Measurements from ENCODE around the gene RANGAP1.

Gene RANGAP1

GRCh38 chr22:41256254-41257253, 29.4 kb downstream of the RANGAP1 start:
- Mint-ChIP-seq H3K4me3 (no peak overlapping the region), H3K27ac (peak overlapping the region; percentile 12), H3K9me3 (no peaks in the 10 kb centered on the region), H3K4me1 (ENCODE audit: low read depth) (no peaks in the 10 kb centered on the region), H3K36me3 (ENCODE audit: low read depth) (peaks cover 76% of the 10 kb centered on the region), H3K27me3 (no peaks in the 10 kb centered on the region)

- no peak overlapping the region for H3K27ac Mint-ChIP-seq
- no peaks in the 10 kb centered on the region for H3K9me3 Mint-ChIP-seq
- no peaks in the 10 kb centered on the region for H3K4me1 Mint-ChIP-seq (ENCODE audit: low read depth)
- H3K27me3 Mint-ChIP-seq: no peaks in the 10 kb centered on the region
- peaks cover 76% of the 10 kb centered on the region for H3K36me3 Mint-ChIP-seq (ENCODE audit: low read depth)
- H3K4me3 Mint-ChIP-seq: no peak overlapping the region
These were observed 31.8 kb downstream of the RANGAP1 start for GRCh38 chr22:41254230-41254629.

- H3K9me3 Mint-ChIP-seq: no peaks in the 10 kb centered on the region
These were observed 33.6 kb downstream of the RANGAP1 start for GRCh38 chr22:41252365-41252764.

GRCh38 chr22:41250127-41250526, 35.9 kb downstream of the RANGAP1 start:
- Mint-ChIP-seq H3K36me3 (ENCODE audit: low read depth) (peaks cover 58% of the 10 kb centered on the region), H3K4me1 (ENCODE audit: low read depth) (no peaks in the 10 kb centered on the region)

More at GRCh38 chr22:41252365-41252764, 33.6 kb downstream of the RANGAP1 start:
- peaks cover 65% of the 10 kb centered on the region for H3K36me3 Mint-ChIP-seq (ENCODE audit: low read depth)
- H3K27ac Mint-ChIP-seq: no peak overlapping the region
- H3K4me1 Mint-ChIP-seq (ENCODE audit: low read depth): no peaks in the 10 kb centered on the region
- H3K27me3 Mint-ChIP-seq: no peaks in the 10 kb centered on the region
- no peak overlapping the region for H3K4me3 Mint-ChIP-seq

GRCh38 chr22:41249442-41249841, 36.5 kb downstream of the RANGAP1 start:
- no peak overlapping the region for H3K27ac Mint-ChIP-seq
- H3K9me3 Mint-ChIP-seq: no peaks in the 10 kb centered on the region
- no peaks in the 10 kb centered on the region for H3K4me1 Mint-ChIP-seq (ENCODE audit: low read depth)
- peaks cover 57% of the 10 kb centered on the region for H3K36me3 Mint-ChIP-seq (ENCODE audit: low read depth)
- no peaks in the 10 kb centered on the region for H3K27me3 Mint-ChIP-seq
- H3K4me3 Mint-ChIP-seq: no peak overlapping the region

More at GRCh38 chr22:41250127-41250526, 35.9 kb downstream of the RANGAP1 start:
- no peaks in the 10 kb centered on the region for H3K9me3 Mint-ChIP-seq
- H3K27me3 Mint-ChIP-seq: no peaks in the 10 kb centered on the region
- H3K27ac Mint-ChIP-seq: no peak overlapping the region
- no peak overlapping the region for H3K4me3 Mint-ChIP-seq

GRCh38 chr22:41248758-41249157, 37.2 kb downstream of the RANGAP1 start:
- Mint-ChIP-seq H3K4me3 (no peak overlapping the region), H3K36me3 (ENCODE audit: low read depth) (peaks cover 52% of the 10 kb centered on the region), H3K4me1 (ENCODE audit: low read depth) (no peaks in the 10 kb centered on the region), H3K27me3 (no peaks in the 10 kb centered on the region), H3K9me3 (no peaks in the 10 kb centered on the region), H3K27ac (no peak overlapping the region)

GRCh38 chr22:41248314-41248713, 37.7 kb downstream of the RANGAP1 start:
- Mint-ChIP-seq H3K36me3 (ENCODE audit: low read depth) (peaks cover 48% of the 10 kb centered on the region), H3K4me3 (no peak overlapping the region), H3K27me3 (no peaks in the 10 kb centered on the region), H3K9me3 (no peaks in the 10 kb centered on the region), H3K4me1 (ENCODE audit: low read depth) (no peaks in the 10 kb centered on the region), H3K27ac (no peak overlapping the region)

GRCh38 chr22:41247703-41248102, 38.3 kb downstream of the RANGAP1 start:
- H3K36me3 Mint-ChIP-seq (ENCODE audit: low read depth): peaks cover 42% of the 10 kb centered on the region
- no peaks in the 10 kb centered on the region for H3K9me3 Mint-ChIP-seq
- H3K27me3 Mint-ChIP-seq: no peaks in the 10 kb centered on the region
- H3K4me3 Mint-ChIP-seq: no peak overlapping the region
- no peaks in the 10 kb centered on the region for H3K4me1 Mint-ChIP-seq (ENCODE audit: low read depth)
- no peak overlapping the region for H3K27ac Mint-ChIP-seq

- H3K36me3 Mint-ChIP-seq (ENCODE audit: low read depth): peaks cover 28% of the 10 kb centered on the region
- no peaks in the 10 kb centered on the region for H3K4me1 Mint-ChIP-seq (ENCODE audit: low read depth)
- H3K4me3 Mint-ChIP-seq: no peak overlapping the region
- H3K27me3 Mint-ChIP-seq: no peaks in the 10 kb centered on the region
- no peaks in the 10 kb centered on the region for H3K9me3 Mint-ChIP-seq
- H3K27ac Mint-ChIP-seq: no peak overlapping the region
These were observed 40.0 kb downstream of the RANGAP1 start for GRCh38 chr22:41245917-41246499.

GRCh38 chr22:41243361-41243760, 42.6 kb downstream of the RANGAP1 start:
- Mint-ChIP-seq H3K36me3 (ENCODE audit: low read depth) (peaks cover 15% of the 10 kb centered on the region), H3K4me1 (ENCODE audit: low read depth) (peaks cover 4% of the 10 kb centered on the region), H3K27me3 (no peaks in the 10 kb centered on the region), H3K9me3 (no peaks in the 10 kb centered on the region), H3K27ac (no peak overlapping the region), H3K4me3 (no peak overlapping the region)

- no peaks in the 10 kb centered on the region for H3K27me3 Mint-ChIP-seq
- H3K9me3 Mint-ChIP-seq: no peaks in the 10 kb centered on the region
- H3K4me1 Mint-ChIP-seq (ENCODE audit: low read depth): peaks cover 4% of the 10 kb centered on the region
- H3K4me3 Mint-ChIP-seq: no peak overlapping the region
- H3K36me3 Mint-ChIP-seq (ENCODE audit: low read depth): peaks cover 10% of the 10 kb centered on the region
- no peak overlapping the region for H3K27ac Mint-ChIP-seq
These were observed 43.4 kb downstream of the RANGAP1 start for GRCh38 chr22:41242396-41243117.

- H3K9me3 Mint-ChIP-seq: no peaks in the 10 kb centered on the region
- H3K36me3 Mint-ChIP-seq (ENCODE audit: low read depth): peaks cover under 1% of the 10 kb centered on the region
- H3K4me1 Mint-ChIP-seq (ENCODE audit: low read depth): peaks cover 6% of the 10 kb centered on the region
- no peak overlapping the region for H3K4me3 Mint-ChIP-seq
- H3K27me3 Mint-ChIP-seq: no peaks in the 10 kb centered on the region
- no peak overlapping the region for H3K27ac Mint-ChIP-seq
These were observed 44.8 kb downstream of the RANGAP1 start for GRCh38 chr22:41241133-41241676.

- H3K36me3 Mint-ChIP-seq (ENCODE audit: low read depth): no peaks in the 10 kb centered on the region
- no peak within 1 kb of the TSS for H3K27ac Mint-ChIP-seq
- no peaks in the 10 kb centered on the region for H3K27me3 Mint-ChIP-seq
- H3K4me1 Mint-ChIP-seq (ENCODE audit: low read depth): peaks cover 6% of the 10 kb centered on the region
- no peaks in the 10 kb centered on the region for H3K9me3 Mint-ChIP-seq
- no peak within 1 kb of the TSS for H3K4me3 Mint-ChIP-seq
These were observed 45.4 kb downstream of the RANGAP1 start, which contains the start of gene CHADL for GRCh38 chr22:41240377-41241132. TSS of gene CHADL (minus strand) at chr22:41240931. CDS start at chr22:41240881, 50 bp downstream.
